Rectal smooth muscle tissue (tissue), 1 donor: ENCODE data around the gene MTHFSD.

Experiments used
- H3K27ac ChIP-seq: one replicate; pipeline ENCODE4 v1.7.0; 2013; ENCODE audit warnings: low read depth, low read length, inconsistent platforms
- H3K27me3 ChIP-seq: one replicate; pipeline ENCODE4 v1.7.0; 2013; ENCODE audit warnings: low read length; ENCODE audit not compliant: control insufficient read depth, insufficient read depth
- H3K36me3 ChIP-seq: one replicate; pipeline ENCODE4 v1.7.0; 2013; ENCODE audit warnings: low read length; ENCODE audit not compliant: control insufficient read depth, insufficient read depth
- H3K4me1 ChIP-seq: one replicate; pipeline ENCODE4 v1.7.0; 2013; ENCODE audit warnings: low read length; ENCODE audit not compliant: control insufficient read depth, insufficient read depth
- H3K4me3 ChIP-seq: one replicate; pipeline ENCODE4 v1.7.0; 2013; ENCODE audit warnings: low read length
- H3K9ac ChIP-seq: one replicate; pipeline ENCODE4 v1.7.0; 2013; ENCODE audit warnings: low read length

MTHFSD gene

DNA sequence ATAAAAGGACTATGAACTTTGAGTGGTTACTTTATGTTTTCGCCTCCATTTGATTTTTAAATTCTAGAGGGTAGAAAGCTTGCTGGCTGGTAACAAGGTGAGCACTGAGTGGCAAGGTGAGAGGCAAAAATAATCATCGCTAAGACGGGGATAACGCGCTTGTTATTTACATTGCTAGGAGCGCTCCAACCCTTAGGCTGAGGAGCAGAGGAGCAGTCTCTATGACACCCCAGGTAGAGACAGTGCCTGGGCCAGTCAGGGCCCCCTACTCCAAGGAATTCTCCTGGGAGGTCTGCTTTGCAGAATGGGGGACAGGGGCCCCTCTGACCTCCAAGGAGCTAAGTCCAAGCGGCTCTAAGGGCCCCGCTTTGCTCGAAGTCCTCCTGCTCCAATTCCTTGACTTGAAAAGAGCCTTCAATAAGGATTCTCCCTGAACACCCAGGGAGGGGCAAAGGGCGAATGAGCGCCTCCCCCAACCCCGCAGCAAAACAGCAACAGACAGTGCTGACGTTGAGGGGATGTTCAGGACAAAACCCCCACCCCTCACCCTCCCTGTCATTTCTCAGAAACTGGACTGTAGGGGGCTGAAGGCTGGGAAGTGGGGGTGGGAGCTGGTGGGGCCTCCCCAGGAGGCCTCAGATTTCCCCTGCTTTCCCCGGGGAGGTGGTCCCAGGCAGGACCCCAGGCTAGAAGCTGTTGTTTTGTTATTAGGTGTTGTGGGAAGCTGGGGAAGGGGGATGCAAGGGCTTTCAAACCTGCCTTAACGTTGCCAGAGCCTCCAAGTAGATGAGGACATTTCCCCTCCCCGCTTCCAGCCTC, 54.9 kb downstream of the MTHFSD start:
- H3K9ac ChIP-seq = peak overlapping the region; percentile 36
- H3K4me3 ChIP-seq = peak overlapping the region; percentile 85
- peak overlapping the region; percentile 99 for H3K27ac ChIP-seq
- peaks cover 15% of the 10 kb centered on the region for H3K4me1 ChIP-seq
- H3K36me3 ChIP-seq = no peaks in the 10 kb centered on the region
- peaks cover 3% of the 10 kb centered on the region for H3K27me3 ChIP-seq

DNA sequence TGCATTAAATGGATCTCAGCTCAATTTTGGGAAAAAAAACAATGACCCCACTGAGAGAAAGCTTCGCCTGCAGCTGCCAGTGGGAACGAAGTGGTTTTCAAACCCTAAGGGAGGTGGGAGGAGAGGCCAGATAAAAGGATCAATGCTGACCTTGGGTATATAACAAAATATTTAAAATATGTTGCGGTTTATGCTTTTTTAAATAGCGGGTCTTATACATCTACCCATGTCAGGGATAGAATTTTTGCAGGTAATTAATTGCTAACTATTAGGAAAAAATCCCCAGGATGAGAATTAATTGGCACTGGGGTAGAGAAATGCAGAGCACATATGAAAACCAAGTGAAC, 55.6 kb downstream of the MTHFSD start:
- Histone ChIP-seq H3K9ac (peak overlapping the region; percentile 45), H3K27ac (peak overlapping the region; percentile 99), H3K36me3 (no peaks in the 10 kb centered on the region), H3K4me3 (peak overlapping the region; percentile 85), H3K27me3 (peaks cover 3% of the 10 kb centered on the region), H3K4me1 (peaks cover 15% of the 10 kb centered on the region)

DNA sequence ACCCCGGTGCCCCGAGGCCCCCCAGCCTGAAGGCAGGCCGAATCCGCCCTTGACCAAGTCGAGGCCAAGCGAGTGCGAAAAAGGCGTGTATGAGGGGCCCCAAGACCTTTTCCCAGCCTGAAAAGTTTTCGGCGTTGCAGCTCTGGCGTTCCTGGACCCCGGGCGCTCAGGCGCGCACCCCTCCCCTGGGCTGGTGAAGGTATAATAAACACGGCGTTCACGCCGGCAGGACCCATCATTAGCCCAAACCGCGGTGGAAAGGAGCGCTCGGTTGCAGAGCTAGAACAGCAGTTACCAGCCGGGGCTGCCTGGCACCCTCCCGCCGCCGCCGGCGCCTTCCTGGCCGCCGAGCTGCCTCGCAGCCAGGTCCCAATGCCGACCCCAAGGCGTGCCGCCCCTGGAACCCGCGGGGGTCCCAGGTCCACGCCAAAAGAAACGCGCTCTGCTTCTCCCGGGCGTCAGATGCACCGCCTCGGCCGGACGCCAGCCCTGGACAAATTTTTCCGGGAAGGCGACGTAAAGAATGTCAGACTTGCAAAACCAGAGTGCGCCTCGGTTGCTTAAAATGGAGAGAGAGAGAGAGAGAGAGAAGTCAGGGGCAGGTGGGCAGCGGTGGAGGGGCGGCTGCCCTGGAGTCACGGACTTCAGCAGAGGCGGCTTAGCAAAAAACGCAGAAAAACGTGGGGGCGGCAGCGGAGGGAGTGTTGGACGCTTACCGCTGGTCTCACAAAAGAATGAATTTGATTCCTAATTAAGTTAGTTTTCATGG, 56.2 kb downstream of the MTHFSD start:
- Histone ChIP-seq H3K4me1 (peaks cover 15% of the 10 kb centered on the region), H3K27me3 (peaks cover 6% of the 10 kb centered on the region), H3K36me3 (no peaks in the 10 kb centered on the region), H3K4me3 (peak overlapping the region; percentile 85), H3K9ac (peak overlapping the region; percentile 45), H3K27ac (peak overlapping the region; percentile 99)

DNA sequence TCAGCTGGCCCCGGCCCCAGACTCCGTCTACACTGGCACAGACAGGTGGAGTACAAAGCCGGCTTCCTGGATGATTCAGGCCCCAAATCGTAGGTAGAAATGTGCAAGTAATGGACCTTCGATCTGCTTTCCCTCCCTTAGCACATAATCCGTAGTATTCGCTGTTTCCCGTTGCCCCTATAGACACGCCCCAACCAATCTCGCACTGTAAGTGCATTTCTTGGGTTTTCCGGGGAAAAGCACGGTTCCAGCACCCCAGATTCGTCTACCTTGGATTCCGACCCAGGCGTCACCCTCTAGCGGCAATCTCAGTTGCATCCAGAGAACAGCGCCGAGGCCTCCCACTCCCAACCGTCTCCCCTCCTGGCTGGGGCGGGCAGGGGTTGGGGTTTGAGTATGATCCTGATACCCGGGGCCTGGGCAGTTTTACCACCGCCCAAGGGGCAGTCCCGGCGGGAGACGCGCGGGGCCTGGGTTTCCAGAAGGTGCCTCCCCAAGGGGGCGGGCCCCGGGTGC, 56.8 kb downstream of the MTHFSD start:
- Histone ChIP-seq H3K27me3 (peaks cover 3% of the 10 kb centered on the region), H3K4me1 (peaks cover 19% of the 10 kb centered on the region), H3K9ac (peak overlapping the region; percentile 73), H3K36me3 (no peaks in the 10 kb centered on the region), H3K27ac (peak overlapping the region; percentile 99), H3K4me3 (peak overlapping the region; percentile 85)

DNA sequence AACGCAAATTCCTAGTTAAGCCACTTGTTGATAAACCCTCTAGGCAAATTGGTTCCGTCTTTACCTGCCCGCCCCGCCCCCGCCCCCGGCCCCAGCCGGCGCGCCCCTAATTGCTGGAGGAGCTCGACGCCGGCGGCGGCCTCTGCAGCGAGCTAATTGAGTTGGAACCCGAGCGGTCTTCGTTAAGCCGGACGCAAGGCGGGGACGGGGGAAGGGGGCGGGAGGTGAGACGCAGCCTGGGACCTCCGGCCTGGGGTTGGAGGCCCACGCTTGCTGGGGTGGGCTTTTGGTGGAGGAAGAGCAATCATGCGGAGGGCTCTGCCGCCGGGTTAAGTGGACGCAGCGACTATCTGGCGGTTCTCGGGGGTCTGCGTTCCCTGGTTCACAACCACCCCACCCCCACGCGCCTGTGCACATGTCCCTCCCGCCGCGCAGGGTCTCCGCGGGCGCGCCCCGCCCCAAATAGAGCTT, 57.4 kb downstream of the MTHFSD start:
- Histone ChIP-seq H3K9ac (peak overlapping the region; percentile 32), H3K4me3 (peak overlapping the region; percentile 63), H3K27me3 (peaks cover 3% of the 10 kb centered on the region), H3K27ac (peak overlapping the region; percentile 99), H3K4me1 (peaks cover 21% of the 10 kb centered on the region), H3K36me3 (no peaks in the 10 kb centered on the region)

DNA sequence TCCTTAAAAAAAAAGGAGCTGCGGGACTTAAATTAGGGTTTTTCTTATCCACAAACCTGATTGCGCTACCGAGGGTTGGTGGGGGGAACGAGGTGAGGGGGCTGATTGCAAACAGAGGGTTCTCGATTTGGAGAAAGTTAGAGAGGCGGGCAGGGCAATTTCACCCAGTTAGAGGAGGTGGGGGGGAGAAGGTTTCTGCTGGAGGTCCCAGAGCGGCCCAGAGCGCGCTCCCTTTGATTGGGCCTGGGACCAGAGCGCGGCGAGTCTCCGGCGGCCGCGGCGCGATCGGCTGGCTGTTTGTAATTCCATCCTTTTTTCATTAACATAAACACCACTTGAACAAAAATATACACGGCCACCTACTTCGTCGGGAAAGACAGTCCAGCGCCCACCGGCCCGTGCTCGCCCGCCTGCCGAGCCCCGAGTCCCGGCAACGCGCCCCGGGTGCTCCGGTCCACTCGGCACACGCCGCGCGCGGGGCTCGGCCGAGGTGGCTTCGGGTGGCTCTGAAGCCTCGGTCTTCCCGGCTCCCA, 58.0 kb downstream of the MTHFSD start:
- peak overlapping the region; percentile 68 for H3K9ac ChIP-seq
- peak overlapping the region; percentile 63 for H3K4me3 ChIP-seq
- no peaks in the 10 kb centered on the region for H3K36me3 ChIP-seq
- peak overlapping the region; percentile 99 for H3K27ac ChIP-seq
- peaks cover 3% of the 10 kb centered on the region for H3K27me3 ChIP-seq
- H3K4me1 ChIP-seq = peaks cover 26% of the 10 kb centered on the region

DNA sequence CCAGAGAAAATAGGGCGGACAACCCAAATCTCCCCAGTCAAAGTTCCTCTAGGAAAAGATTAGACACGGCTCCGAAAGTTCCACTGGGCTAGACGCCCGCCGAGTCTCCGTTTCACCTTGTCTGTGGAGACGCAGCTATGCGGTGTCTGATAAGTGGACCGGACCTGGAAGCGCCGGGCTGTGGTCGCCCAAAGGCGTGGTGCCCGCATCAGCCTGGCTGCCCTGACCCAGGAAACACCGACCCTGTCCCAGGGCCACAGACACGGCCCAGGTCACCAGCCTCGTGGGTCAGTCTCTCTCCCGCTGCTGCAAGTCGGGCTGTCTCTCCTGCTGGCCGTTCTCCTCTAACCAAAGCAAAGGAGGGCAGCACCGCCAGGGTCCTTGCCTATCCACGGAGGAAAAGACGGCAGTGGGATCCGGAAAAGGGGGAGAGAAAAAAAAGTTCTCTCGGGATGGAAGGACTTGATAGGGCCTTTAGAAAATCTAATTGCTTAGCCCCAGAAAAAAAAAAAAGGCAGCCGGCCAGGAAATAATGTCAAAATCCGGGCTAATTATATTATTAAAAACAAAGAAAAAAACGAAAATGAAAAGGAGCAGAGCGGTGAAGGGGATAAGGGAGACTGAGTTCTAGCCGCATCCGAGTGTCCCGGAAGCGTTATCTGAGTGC, 58.6 kb downstream of the MTHFSD start:
- H3K36me3 ChIP-seq = no peaks in the 10 kb centered on the region
- H3K9ac ChIP-seq = peak overlapping the region; percentile 68
- H3K4me3 ChIP-seq = peak overlapping the region; percentile 63
- H3K27me3 ChIP-seq = peaks cover 3% of the 10 kb centered on the region
- H3K4me1 ChIP-seq = peaks cover 29% of the 10 kb centered on the region
- peak overlapping the region; percentile 99 for H3K27ac ChIP-seq

DNA sequence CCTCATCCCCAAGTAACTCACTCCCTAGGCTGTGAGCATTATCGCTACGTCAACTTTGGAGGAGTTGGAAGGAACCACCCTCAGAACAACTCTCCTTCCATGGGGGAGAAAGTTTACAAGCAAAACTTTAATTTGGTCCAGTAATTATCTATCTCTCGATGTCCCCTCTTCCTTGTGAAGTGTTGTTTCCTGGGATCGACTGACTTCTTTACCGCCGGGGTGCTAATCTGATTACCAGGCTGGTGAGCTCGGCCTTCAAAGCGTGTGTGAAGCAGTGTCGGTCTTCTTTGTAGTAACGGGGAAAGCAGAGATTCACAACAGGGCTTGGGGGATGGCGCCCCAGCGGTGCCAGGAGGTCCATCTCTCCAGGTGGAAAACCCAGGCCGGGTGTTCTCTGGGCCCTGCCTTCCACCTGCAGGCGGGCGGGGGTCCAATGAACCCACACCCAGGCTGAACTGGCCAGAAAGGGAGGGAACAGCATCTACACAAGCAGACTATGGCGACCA, 59.2 kb downstream of the MTHFSD start:
- H3K27me3 ChIP-seq = peaks cover 3% of the 10 kb centered on the region
- peak overlapping the region; percentile 99 for H3K27ac ChIP-seq
- peak overlapping the region; percentile 68 for H3K9ac ChIP-seq
- peak overlapping the region; percentile 63 for H3K4me3 ChIP-seq
- no peaks in the 10 kb centered on the region for H3K36me3 ChIP-seq
- H3K4me1 ChIP-seq = peaks cover 32% of the 10 kb centered on the region

DNA sequence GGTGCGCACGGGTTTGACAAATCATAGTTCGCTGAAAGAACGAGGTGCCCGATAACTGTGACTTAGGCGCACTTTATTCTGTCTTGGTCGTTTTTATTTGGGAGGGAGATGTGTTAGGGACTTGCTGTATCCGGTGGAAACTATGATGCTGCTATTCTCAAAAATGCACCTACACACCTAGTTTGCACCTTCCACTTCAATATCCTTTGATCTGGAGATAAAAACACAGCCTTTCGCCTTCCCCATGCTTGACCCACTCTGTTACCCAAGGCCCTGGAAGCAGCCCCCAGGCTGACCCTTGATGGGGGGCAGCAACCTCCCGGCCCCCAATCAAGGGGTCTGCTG, 59.7 kb downstream of the MTHFSD start:
- Histone ChIP-seq H3K27me3 (peaks cover 3% of the 10 kb centered on the region), H3K36me3 (no peaks in the 10 kb centered on the region), H3K4me1 (peaks cover 33% of the 10 kb centered on the region), H3K27ac (peak overlapping the region; percentile 99), H3K9ac (peak overlapping the region; percentile 62), H3K4me3 (peak overlapping the region; percentile 63)

DNA sequence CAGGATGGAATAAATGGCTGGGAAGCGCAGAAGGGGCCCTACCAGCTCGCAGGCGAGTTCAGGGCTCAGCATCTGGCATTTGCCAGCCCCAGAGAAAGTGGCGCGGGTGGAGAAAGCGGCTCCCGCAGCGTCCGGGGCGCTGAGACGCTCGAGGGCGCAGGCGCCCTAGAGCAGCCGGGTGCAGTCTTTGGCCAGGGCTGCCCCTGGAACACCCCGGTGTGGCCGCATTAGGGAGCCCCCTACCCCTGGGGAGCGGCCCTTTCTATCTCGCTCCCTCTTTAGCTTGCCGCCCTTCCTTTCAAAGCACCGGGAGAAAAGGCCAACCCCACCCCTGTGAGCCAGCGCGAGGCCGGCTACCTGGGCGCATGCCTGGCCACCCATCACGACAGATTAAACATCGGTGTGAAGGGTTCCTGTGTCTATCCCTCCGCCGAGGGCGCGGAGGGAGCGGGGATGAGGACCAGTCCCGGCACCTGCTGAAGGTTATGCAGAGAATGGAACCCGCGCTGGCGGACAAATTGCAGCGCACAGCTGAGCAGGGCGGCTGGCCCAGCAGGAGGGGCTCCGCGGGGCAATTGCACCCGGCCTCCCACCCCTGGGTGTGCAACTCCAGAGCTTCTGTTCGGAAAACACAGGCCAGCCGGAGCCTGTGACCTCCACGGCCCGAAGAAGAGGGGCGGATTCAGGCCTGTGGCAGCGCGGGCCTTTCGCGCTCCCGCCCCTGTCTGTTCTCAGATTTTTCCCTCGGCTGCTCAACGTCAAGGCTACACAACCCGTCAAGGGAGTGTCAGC, 60.3 kb downstream of the MTHFSD start:
- peaks cover 33% of the 10 kb centered on the region for H3K4me1 ChIP-seq
- H3K27me3 ChIP-seq = peaks cover 3% of the 10 kb centered on the region
- H3K27ac ChIP-seq = peak overlapping the region; percentile 99

DNA sequence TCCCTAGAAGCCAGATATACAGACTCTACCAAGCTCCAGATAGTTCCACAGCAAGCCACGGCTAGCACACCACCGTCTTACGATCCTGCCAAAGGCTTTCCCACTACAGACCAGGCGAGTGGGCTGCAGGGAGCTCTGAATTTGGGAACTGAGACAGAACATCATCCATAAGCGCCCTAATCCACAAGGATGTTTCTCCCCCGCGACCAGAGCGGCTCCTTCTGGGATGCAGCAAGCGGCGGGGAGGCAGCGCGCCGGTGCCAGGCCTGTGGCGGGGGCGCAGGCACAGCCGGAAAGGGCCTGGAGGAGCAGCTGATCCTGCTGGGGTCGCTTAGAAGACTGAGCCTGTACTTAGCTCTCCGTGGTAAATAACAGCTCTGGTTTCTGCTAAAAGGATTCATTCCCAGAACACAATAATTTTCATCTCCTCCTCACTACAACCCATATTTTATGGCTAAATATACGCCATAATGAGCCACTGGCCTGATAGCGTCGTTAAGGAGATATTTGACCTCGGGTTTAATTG, 60.9 kb downstream of the MTHFSD start:
- H3K36me3 ChIP-seq = no peaks in the 10 kb centered on the region
- H3K4me1 ChIP-seq = peaks cover 31% of the 10 kb centered on the region
- H3K27me3 ChIP-seq = peaks cover 3% of the 10 kb centered on the region
- H3K27ac ChIP-seq = peak overlapping the region; percentile 99
- peak overlapping the region; percentile 63 for H3K4me3 ChIP-seq
- peak overlapping the region; percentile 49 for H3K9ac ChIP-seq

More for the DNA sequence above, 60.3 kb downstream of the MTHFSD start:
- peak overlapping the region; percentile 63 for H3K4me3 ChIP-seq
- H3K36me3 ChIP-seq = no peaks in the 10 kb centered on the region
- H3K9ac ChIP-seq = peak overlapping the region; percentile 49
